HG03097 (cell line): Measurements from ENCODE around the gene CCDC30.

Experiments used
- ATAC-seq: cut with Tn5 transposase; IDR thresholded peaks from one replicate; pipeline ENCODE4 v1.9.1; 2021; ENCODE audit not compliant: unreplicated experiment, low FRiP score

The CCDC30 gene

GRCh38 chr1:42462828-42463763 is at the start of gene CCDC30:
Gene CCDC30 (plus strand): TSS chr1:42463286. CDS start chr1:42480552, 17,266 bp downstream.
- ATAC-seq = peak; percentile 96

GRCh38 chr1:42414551-42415496 is 48.3 kb upstream of the CCDC30 start:
- no peak for ATAC-seq

- no peak for ATAC-seq
These were observed 45.9 kb upstream of the CCDC30 start for GRCh38 chr1:42417166-42417565.

- no peak for ATAC-seq
These were observed 44.6 kb upstream of the CCDC30 start for GRCh38 chr1:42418516-42418915.

GRCh38 chr1:42419126-42419821 is 43.8 kb upstream of the CCDC30 start:
- no peak for ATAC-seq

GRCh38 chr1:42420121-42420520 is 43.0 kb upstream of the CCDC30 start:
- ATAC-seq = no peak

- no peak for ATAC-seq
These were observed 42.0 kb upstream of the CCDC30 start for GRCh38 chr1:42420911-42421585.

GRCh38 chr1:42422737-42423136 is 40.3 kb upstream of the CCDC30 start:
- ATAC-seq = no peak

- ATAC-seq = no peak
These were observed 39.4 kb upstream of the CCDC30 start for GRCh38 chr1:42423681-42424080.

- ATAC-seq = no peak
These were observed 38.9 kb upstream of the CCDC30 start for GRCh38 chr1:42424201-42424600.

- no peak for ATAC-seq
These were observed 35.8 kb upstream of the CCDC30 start for GRCh38 chr1:42427240-42427639.

GRCh38 chr1:42429603-42430002 is 33.5 kb upstream of the CCDC30 start:
- ATAC-seq = no peak

- ATAC-seq = no peak
These were observed 32.6 kb upstream of the CCDC30 start for GRCh38 chr1:42430286-42431135.

- ATAC-seq = no peak
These were observed 31.6 kb upstream of the CCDC30 start for GRCh38 chr1:42431514-42431913.

- no peak for ATAC-seq
These were observed 30.4 kb upstream of the CCDC30 start for GRCh38 chr1:42432714-42433113.

- no peak for ATAC-seq
These were observed 29.7 kb upstream of the CCDC30 start for GRCh38 chr1:42433369-42433768.

- ATAC-seq = no peak
These were observed 28.7 kb upstream of the CCDC30 start for GRCh38 chr1:42434340-42434739.

- no peak for ATAC-seq
These were observed 23.1 kb upstream of the CCDC30 start for GRCh38 chr1:42439940-42440339.

GRCh38 chr1:42442662-42443061 is 20.4 kb upstream of the CCDC30 start:
- no peak for ATAC-seq
